Trophoblast cell (in vitro differentiated cells and primary cell): ENCODE results near the gene PTDSS2.
"Not testable (repeated sequence)": the region's sequence is repeated elsewhere in the genome, so short reads cannot be mapped to it uniquely, and the experiment has no call there.

Experiments
- DNase-seq, 2 donors: peaks; one replicate each; pipeline ENCODE4 v3.0.0-alpha.2; 2016
- H2AFZ ChIP-seq: 2 replicates; pipeline ENCODE4 v1.6.1; 2013; ENCODE audit warnings: low read length, moderate library complexity, mild to moderate bottlenecking; ENCODE audit not compliant: insufficient read depth, poor library complexity
- H2AK5ac ChIP-seq: 2 replicates; pipeline ENCODE4 v1.6.1; 2013; ENCODE audit warnings: mild to moderate bottlenecking, low read length
- H2BK120ac ChIP-seq: 2 replicates; pipeline ENCODE4 v1.6.1; 2013; ENCODE audit warnings: low read length, mild to moderate bottlenecking, moderate library complexity; ENCODE audit not compliant: insufficient read depth, poor library complexity
- H2BK12ac ChIP-seq: 2 replicates; pipeline ENCODE4 v1.6.1; 2013; ENCODE audit warnings: mild to moderate bottlenecking, low read length, moderate library complexity
- H2BK5ac ChIP-seq: 2 replicates; pipeline ENCODE4 v1.6.1; 2013; ENCODE audit warnings: low read length, low read depth, moderate library complexity, mild to moderate bottlenecking; ENCODE audit not compliant: poor library complexity
- H3K14ac ChIP-seq: 2 replicates; pipeline ENCODE4 v1.6.1; 2013; ENCODE audit warnings: mild to moderate bottlenecking, low read length
- H3K18ac ChIP-seq: 2 replicates; pipeline ENCODE4 v1.6.1; 2013; ENCODE audit warnings: mild to moderate bottlenecking, low read length
- H3K23ac ChIP-seq: 2 replicates; pipeline ENCODE4 v1.6.1; 2013; ENCODE audit warnings: low read length
- H3K27ac ChIP-seq: 2 replicates; pipeline ENCODE4 v1.5.1; 2013; ENCODE audit warnings: low read depth, mild to moderate bottlenecking, inconsistent platforms, low read length, moderate library complexity
- H3K27me3 ChIP-seq: 2 replicates; pipeline ENCODE4 v1.6.1; 2013; ENCODE audit warnings: inconsistent platforms, mild to moderate bottlenecking, low read length, moderate library complexity; ENCODE audit not compliant: insufficient read depth
- H3K36me3 ChIP-seq, 2 experiments: 1 replicate in 1 of 2; 2 replicates in 1 of 2; pipeline ENCODE4 v1.6.1; 2013; ENCODE audit warnings: low read length in 2 of 2, mild to moderate bottlenecking in 2 of 2, moderate library complexity in 1 of 2; ENCODE audit not compliant: insufficient read depth in 2 of 2, control insufficient read depth in 1 of 2
- H3K4ac ChIP-seq: 2 replicates; pipeline ENCODE4 v1.6.1; 2013; ENCODE audit warnings: low read depth, mild to moderate bottlenecking, low read length, moderate library complexity
- H3K4me1 ChIP-seq, 2 experiments: 1 replicate in 1 of 2; 2 replicates in 1 of 2; pipeline ENCODE4 v1.6.1; 2013; ENCODE audit warnings: low read length in 2 of 2, mild to moderate bottlenecking in 2 of 2, moderate library complexity in 1 of 2; ENCODE audit not compliant: insufficient read depth in 2 of 2, control insufficient read depth in 1 of 2
- H3K4me2 ChIP-seq: 2 replicates; pipeline ENCODE4 v1.6.1; 2013; ENCODE audit warnings: inconsistent platforms, mild to moderate bottlenecking, low read length, moderate library complexity
- H3K4me3 ChIP-seq: 2 replicates; pipeline ENCODE4 v1.5.1; 2013; ENCODE audit warnings: mild to moderate bottlenecking, low read depth, low read length, inconsistent platforms
- H3K79me1 ChIP-seq: one replicate; pipeline ENCODE4 v1.6.1; 2013; ENCODE audit warnings: low read length
- H3K79me2 ChIP-seq: 2 replicates; pipeline ENCODE4 v1.6.1; 2013; ENCODE audit warnings: low read length, mild to moderate bottlenecking; ENCODE audit not compliant: control insufficient read depth, insufficient read depth, poor library complexity
- H3K9ac ChIP-seq: 2 replicates; pipeline ENCODE4 v1.6.1; 2013; ENCODE audit warnings: mild to moderate bottlenecking, low read length
- H3K9me3 ChIP-seq: 2 replicates; pipeline ENCODE4 v1.6.1; 2013; ENCODE audit warnings: low read depth, mild to moderate bottlenecking, control low read depth, inconsistent platforms, low read length; ENCODE audit not compliant: insufficient read depth
- H4K12ac ChIP-seq: 2 replicates; pipeline ENCODE4 v1.6.1; 2013; ENCODE audit warnings: low read depth, mild to moderate bottlenecking, low read length, moderate library complexity
- H4K8ac ChIP-seq: 2 replicates; pipeline ENCODE4 v1.6.1; 2013; ENCODE audit warnings: low read depth, mild to moderate bottlenecking, low read length, moderate library complexity
- H4K91ac ChIP-seq: one replicate; pipeline ENCODE4 v1.6.1; 2013; ENCODE audit warnings: low read depth, mild to moderate bottlenecking, low read length, moderate library complexity
- WGBS: extraction: QIAGEN DNeasy Blood & Tissue Kit; methylation state at CpG from one replicate; pipeline ENCODE4 v1.1.7; 2013; ENCODE audit warnings: missing lambda C conversion rate; ENCODE audit not compliant: insufficient read length, insufficient coverage; ENCODE audit errors: extremely low coverage; 5-methylcytosine and 5-hydroxymethylcytosine counted together

Gene PTDSS2

GRCh38 chr11:515131-515530, 65.1 kb downstream of the PTDSS2 start:
- Histone ChIP-seq H3K27ac (no peak overlapping the region), H3K9ac (no peak overlapping the region), H2AFZ (no peak overlapping the region), H3K36me3 (peaks cover 14 to 20% of the 10 kb centered on the region in 2 experiments), H4K91ac (no peak overlapping the region), H4K8ac (no peak overlapping the region), H3K23ac (no peak overlapping the region), H3K4ac (no peak overlapping the region), H3K4me2 (no peak overlapping the region), H4K12ac (no peak overlapping the region), H3K4me3 (no peak overlapping the region), H3K4me1 (peaks cover 2 to 3% of the 10 kb centered on the region in 2 experiments), H2BK120ac (no peak overlapping the region), H3K14ac (no peak overlapping the region), H2BK12ac (no peak overlapping the region), H3K9me3 (peaks cover 21% of the 10 kb centered on the region), H2BK5ac (no peak overlapping the region), H3K27me3 (no peaks in the 10 kb centered on the region), H3K79me1 (no peaks in the 10 kb centered on the region), H3K18ac (no peak overlapping the region), H3K79me2 (no peaks in the 10 kb centered on the region), H2AK5ac (no peak overlapping the region)
- no peak for DNase-seq
- WGBS: no CpG with 5 or more reads among the region's 6 CpGs

GRCh38 chr11:516400-516799, 66.3 kb downstream of the PTDSS2 start:
- no peak overlapping the region for H2BK120ac ChIP-seq
- no peak overlapping the region for H3K27ac ChIP-seq
- no peaks in the 10 kb centered on the region for H3K27me3 ChIP-seq
- no peak overlapping the region for H4K91ac ChIP-seq
- H4K8ac ChIP-seq: no peak overlapping the region
- no peak overlapping the region for H2AK5ac ChIP-seq
- H3K9me3 ChIP-seq: peaks cover 26% of the 10 kb centered on the region
- H3K4me3 ChIP-seq: no peak overlapping the region
- H3K18ac ChIP-seq: no peak overlapping the region
- WGBS: no CpG with 5 or more reads among the region's 4 CpGs
- no peak overlapping the region for H3K4ac ChIP-seq
- no peak overlapping the region for H4K12ac ChIP-seq
- no peak overlapping the region for H3K9ac ChIP-seq
- no peak overlapping the region for H2BK12ac ChIP-seq
- H2AFZ ChIP-seq: no peak overlapping the region
- H3K79me2 ChIP-seq: no peaks in the 10 kb centered on the region
- no peak overlapping the region for H2BK5ac ChIP-seq
- no peaks in the 10 kb centered on the region for H3K79me1 ChIP-seq
- H3K4me2 ChIP-seq: no peak overlapping the region
- H3K23ac ChIP-seq: no peak overlapping the region
- peaks cover 2 to 3% of the 10 kb centered on the region in 2 experiments for H3K4me1 ChIP-seq
- peaks cover 11 to 17% of the 10 kb centered on the region in 2 experiments for H3K36me3 ChIP-seq
- no peak overlapping the region for H3K14ac ChIP-seq
- no peak for DNase-seq

- WGBS: no CpG with 5 or more reads among the region's 43 CpGs
- Histone ChIP-seq H3K9me3 (peaks cover 26% of the 10 kb centered on the region), H3K36me3 (peaks cover 11 to 16% of the 10 kb centered on the region in 2 experiments)
- H3K14ac ChIP-seq, H2BK120ac ChIP-seq, DNase-seq, H2AFZ ChIP-seq, H4K12ac ChIP-seq, H3K27me3 ChIP-seq, H3K4me2 ChIP-seq, H3K4me3 ChIP-seq, H3K18ac ChIP-seq, H2AK5ac ChIP-seq, H2BK5ac ChIP-seq, H3K79me2 ChIP-seq, H2BK12ac ChIP-seq, H3K9ac ChIP-seq, H3K79me1 ChIP-seq, H4K91ac ChIP-seq, H3K23ac ChIP-seq, H4K8ac ChIP-seq, H3K27ac ChIP-seq, H3K4me1 ChIP-seq, H3K4ac ChIP-seq: not testable (repeated sequence)
Observed at GRCh38 chr11:516918-517685, 67.0 kb downstream of the PTDSS2 start.

GRCh38 chr11:518463-519202, 68.6 kb downstream of the PTDSS2 start:
- Histone ChIP-seq H3K23ac (no peak overlapping the region), H2AFZ (no peak overlapping the region), H4K12ac (no peak overlapping the region), H4K91ac (no peak overlapping the region), H3K4ac (no peak overlapping the region), H2BK12ac (no peak overlapping the region), H2BK120ac (no peak overlapping the region), H3K79me1 (no peaks in the 10 kb centered on the region), H3K14ac (no peak overlapping the region), H3K9ac (no peak overlapping the region), H3K4me2 (peak overlapping the region; percentile 52), H3K4me3 (no peak overlapping the region), H2BK5ac (no peak overlapping the region), H3K27me3 (no peaks in the 10 kb centered on the region), H3K79me2 (no peaks in the 10 kb centered on the region), H3K36me3 (peaks cover 7 to 13% of the 10 kb centered on the region in 2 experiments), H2AK5ac (no peak overlapping the region), H4K8ac (no peak overlapping the region), H3K27ac (no peak overlapping the region), H3K9me3 (peaks cover 26% of the 10 kb centered on the region), H3K18ac (no peak overlapping the region), H3K4me1 (peaks cover 2 to 3% of the 10 kb centered on the region in 2 experiments)
- WGBS: no CpG with 5 or more reads among the region's 74 CpGs
- DNase-seq: peak; percentile 97 to 98
